Endothelial cell of umbilical vein (primary cell): ENCODE data around the gene TCEAL4. TPM values are rescaled to one million over a fixed set of nuclear protein-coding genes. Genes with fewer than 3 reads are reported as not detected.

ENCODE experiments used
- polyA plus RNA-seq, 4 experiments: library from polyadenylated mRNA; depleted of rRNA in 3 of 4; stranded (reverse) in 3 of 4; unstranded in 1 of 4; fragments of >200 nt; gene quantifications; 2 replicates each; pipeline versions ENCODE4 v1.2.1 to v1.2.3, GENCODE V29; 2011 to 2012; ENCODE audit warnings: missing spikeins in 1 of 4
- total RNA-seq: library from RNA; stranded (reverse); gene quantifications from 2 replicates; pipeline ENCODE4 v1.2.3, GENCODE V29; 2021

Gene TCEAL4
- total and polyA plus RNA-seq, 2 donors (not counting 3 experiments of a cell fraction or from before 2014, with no cell fraction given), result 16.9 to 74.6 TPM

Other genes with a start within 250 kb of the TCEAL4 start
- 98.3 and 99.2 TPM in 2 replicates for gene TCEAL9, start 229.0 kb upstream of the TCEAL4 start, total RNA-seq
- gene TCEAL9, start 229.0 kb upstream of the TCEAL4 start, polyA plus RNA-seq, result 37.2 and 61.7 TPM in 2 replicates
- 227 and 233 TPM in 2 replicates for gene BEX3, start 209.0 kb upstream of the TCEAL4 start, total RNA-seq
- 235 and 332 TPM in 2 replicates for gene BEX3, start 209.0 kb upstream of the TCEAL4 start, polyA plus RNA-seq
- gene RAB40A, start 66.0 kb upstream of the TCEAL4 start, total RNA-seq, result 0.23 and 0.58 TPM in 2 replicates
- 0.30 and 0.33 TPM in 2 replicates for gene RAB40A, start 66.0 kb upstream of the TCEAL4 start, polyA plus RNA-seq
- gene TCEAL3, start 22.4 kb downstream of the TCEAL4 start, total RNA-seq, result 21.3 and 23.7 TPM in 2 replicates
- gene TCEAL3, start 22.4 kb downstream of the TCEAL4 start, polyA plus RNA-seq, result 6.9 and 8.9 TPM in 2 replicates
- gene TCEAL1, start 43.5 kb downstream of the TCEAL4 start, total RNA-seq, result 14.6 and 18.5 TPM in 2 replicates
- 12.8 and 18.6 TPM in 2 replicates for gene TCEAL1, start 43.5 kb downstream of the TCEAL4 start, polyA plus RNA-seq
- gene MORF4L2, start 101.2 kb downstream of the TCEAL4 start, total RNA-seq, result 414 and 445 TPM in 2 replicates
- 208 and 331 TPM in 2 replicates for gene MORF4L2, start 101.2 kb downstream of the TCEAL4 start, polyA plus RNA-seq
- not detected in 2 replicates for gene TMEM31, start 125.4 kb downstream of the TCEAL4 start, total RNA-seq
- 0.19 TPM in 1 of 2 replicates, not detected in the other for gene TMEM31, start 125.4 kb downstream of the TCEAL4 start, polyA plus RNA-seq
- gene PLP1, start 191.3 kb downstream of the TCEAL4 start, total RNA-seq, result not detected in 2 replicates
- not detected in 2 replicates for gene PLP1, start 191.3 kb downstream of the TCEAL4 start, polyA plus RNA-seq
- gene RAB9B, start 246.7 kb downstream of the TCEAL4 start, total RNA-seq, result 0.23 and 0.55 TPM in 2 replicates
- 0.18 and 0.21 TPM in 2 replicates for gene RAB9B, start 246.7 kb downstream of the TCEAL4 start, polyA plus RNA-seq